IMR-90 (cell line): ENCODE results near the gene MTERF2. TPM values are rescaled to one million over a fixed set of nuclear protein-coding genes. Genes with fewer than 3 reads are reported as not detected.

Experiments used
- ATAC-seq: fragments of 200-7000 bp; cut with Tn5 transposase; 2 replicates; pipeline ENCODE4 v1.9.1; 2020; ENCODE audit warnings: low read depth, mild to moderate bottlenecking, moderate library complexity
- BruUV-seq: library from RNA; stranded (reverse); fragments of 400-500 nt; replicated peaks from 2 replicates; lab custom pipeline; 2021; lab: Mats Ljungman, UMichigan
- CTCF ChIA-PET: fragments of 300-600 bp; formaldehyde crosslinking; extraction: SDS; loops from one replicate; lab custom pipeline; 2021; ENCODE audit warnings: antibody characterized with exemption; lab: Yijun Ruan, JAX
- POLR2A ChIA-PET: fragments of 300-600 bp; sonication (Branson Sonifier 250); formaldehyde crosslinking; loops from one replicate; lab custom pipeline; 2022; ENCODE audit warnings: antibody characterized with exemption; ENCODE audit not compliant: unreplicated experiment; lab: Charles Lee
- DNase-seq: peaks from one replicate; pipeline ENCODE4 v3.0.0; 2013
- H2AFZ ChIP-seq: replicated peaks from 2 replicates; pipeline ENCODE3; 2013; ENCODE audit warnings: low read length, mild to moderate bottlenecking; ENCODE audit not compliant: poor library complexity
- H2AK5ac ChIP-seq: 2 replicates; pipeline ENCODE4 v1.6.1; 2013; ENCODE audit warnings: low read depth, low read length, inconsistent platforms
- H2AK9ac ChIP-seq: replicated peaks from 2 replicates; pipeline ENCODE3; 2013; ENCODE audit warnings: mild to moderate bottlenecking, low read depth, low read length, moderate library complexity; ENCODE audit not compliant: poor library complexity
- H2BK120ac ChIP-seq: 2 replicates; pipeline ENCODE4 v1.6.1; 2013; ENCODE audit warnings: low read depth, low read length, inconsistent platforms
- H2BK15ac ChIP-seq: 3 replicates; pipeline ENCODE4 v1.6.1; 2013; ENCODE audit warnings: low read depth, low read length, inconsistent platforms
- H2BK20ac ChIP-seq: 2 replicates; pipeline ENCODE4 v1.6.1; 2013; ENCODE audit warnings: low read depth, mild to moderate bottlenecking, inconsistent platforms, low read length, moderate library complexity
- H2BK5ac ChIP-seq: 2 replicates; pipeline ENCODE4 v1.6.1; 2013; ENCODE audit warnings: mild to moderate bottlenecking, low read depth, low read length, inconsistent platforms; ENCODE audit not compliant: poor library complexity, severe bottlenecking
- H3K14ac ChIP-seq: replicated peaks from 2 replicates; pipeline ENCODE4 v1.6.1; 2013; ENCODE audit warnings: low read depth, low read length, inconsistent platforms
- H3K18ac ChIP-seq: 2 replicates; pipeline ENCODE4 v1.6.1; 2013; ENCODE audit warnings: low read depth, low read length, control low read depth
- H3K23ac ChIP-seq: 2 replicates; pipeline ENCODE4 v1.6.1; 2013; ENCODE audit warnings: low read depth, low read length, inconsistent platforms
- H3K27ac ChIP-seq: 2 replicates; pipeline ENCODE4 v1.5.1; 2013; ENCODE audit warnings: mild to moderate bottlenecking, control low read depth, low read length; ENCODE audit not compliant: insufficient read depth
- H3K27me3 ChIP-seq: 2 replicates; pipeline ENCODE4 v1.6.1; 2013; ENCODE audit warnings: low read length; ENCODE audit not compliant: control insufficient read depth, insufficient read depth
- H3K36me3 ChIP-seq: 2 replicates; pipeline ENCODE4 v1.6.1; 2013; ENCODE audit warnings: low read length, mixed read lengths; ENCODE audit not compliant: control insufficient read depth, insufficient read depth
- H3K4ac ChIP-seq: 2 replicates; pipeline ENCODE4 v1.6.1; 2013; ENCODE audit warnings: low read depth, low read length, inconsistent platforms
- H3K4me1 ChIP-seq: 2 replicates; pipeline ENCODE4 v1.6.1; 2013; ENCODE audit warnings: low read length, mixed read lengths; ENCODE audit not compliant: control insufficient read depth, insufficient read depth
- H3K4me2 ChIP-seq: 2 replicates; pipeline ENCODE4 v1.6.1; 2013; ENCODE audit warnings: low read depth, mild to moderate bottlenecking, control low read depth, low read length, moderate library complexity
- H3K4me3 ChIP-seq: 2 replicates; pipeline ENCODE4 v1.5.1; 2013; ENCODE audit warnings: low read depth, mild to moderate bottlenecking, control low read depth, low read length, moderate library complexity; ENCODE audit not compliant: insufficient read depth
- H3K56ac ChIP-seq: 2 replicates; pipeline ENCODE4 v1.6.1; 2013; ENCODE audit warnings: low read length, inconsistent platforms; ENCODE audit not compliant: insufficient read depth; ENCODE audit errors: extremely low read depth
- H3K79me1 ChIP-seq, 2 experiments: 2 replicates each; pipeline ENCODE4 v1.6.1; 2013; ENCODE audit warnings: low read length in 2 of 2, inconsistent platforms in 1 of 2, low read depth in 1 of 2
- H3K9ac ChIP-seq: 2 replicates; pipeline ENCODE4 v1.6.1; 2013; ENCODE audit warnings: low read depth, low read length, control low read depth
- H3K9me1 ChIP-seq: 2 replicates; pipeline ENCODE4 v1.6.1; 2013; ENCODE audit warnings: low read length, inconsistent platforms; ENCODE audit not compliant: insufficient read depth
- H3K9me3 ChIP-seq: 2 replicates; pipeline ENCODE4 v1.6.1; 2013; ENCODE audit warnings: low read length; ENCODE audit not compliant: control insufficient read depth, insufficient read depth
- H4K20me1 ChIP-seq: 2 replicates; pipeline ENCODE4 v1.6.1; 2013; ENCODE audit warnings: low read length, inconsistent platforms; ENCODE audit not compliant: insufficient read depth
- H4K5ac ChIP-seq: 2 replicates; pipeline ENCODE4 v1.6.1; 2013; ENCODE audit warnings: mild to moderate bottlenecking, low read depth, low read length, control low read depth
- H4K8ac ChIP-seq, 2 experiments: 2 replicates each; pipeline ENCODE4 v1.6.1; 2013; ENCODE audit warnings: low read depth in 2 of 2, low read length in 2 of 2, control low read depth in 1 of 2, inconsistent platforms in 1 of 2
- H4K91ac ChIP-seq: 2 replicates; pipeline ENCODE4 v1.6.1; 2013; ENCODE audit warnings: low read depth, low read length, inconsistent platforms; ENCODE audit not compliant: insufficient read depth
- BHLHE40 ChIP-seq: fragments of 150-350 bp; IDR thresholded peaks from 2 replicates; pipeline ENCODE4 v1.6.1; 2016; ENCODE audit warnings: mild to moderate bottlenecking, low read depth, low read length
- CEBPB ChIP-seq: IDR thresholded peaks from 2 replicates; pipeline ENCODE4 v1.6.1; 2012; ENCODE audit warnings: low read depth, low read length, improper control_type of control experiment
- FOS ChIP-seq: fragments of 150-350 bp; IDR thresholded peaks from 2 replicates; pipeline ENCODE4 v1.6.1; 2016; ENCODE audit warnings: low read depth, low read length
- MAFK ChIP-seq: IDR thresholded peaks from 2 replicates; pipeline ENCODE4 v1.6.1; 2012; ENCODE audit warnings: low read depth, low read length, improper control_type of control experiment
- MAZ ChIP-seq: IDR thresholded peaks from 2 replicates; pipeline ENCODE4 v1.6.1; 2012; ENCODE audit warnings: low read depth, mild to moderate bottlenecking, low read length, improper control_type of control experiment, moderate library complexity, borderline replicate concordance
- NFE2L2 ChIP-seq: fragments of 150-350 bp; IDR thresholded peaks from 2 replicates; pipeline ENCODE4 v1.6.1; 2016; ENCODE audit warnings: low read depth, mild to moderate bottlenecking, low read length
- POLR2A ChIP-seq: IDR thresholded peaks from 2 replicates; pipeline ENCODE4 v1.6.1; 2012; ENCODE audit warnings: mild to moderate bottlenecking, low read depth, low read length
- RAD21 ChIP-seq: IDR thresholded peaks from 2 replicates; pipeline ENCODE4 v1.6.1; 2012; ENCODE audit warnings: low read length, improper control_type of control experiment
- RCOR1 ChIP-seq: IDR thresholded peaks from 2 replicates; pipeline ENCODE4 v1.6.1; 2012; ENCODE audit warnings: mild to moderate bottlenecking, low read length, improper control_type of control experiment; ENCODE audit not compliant: insufficient replicate concordance
- RFX5 ChIP-seq: IDR thresholded peaks from 2 replicates; pipeline ENCODE4 v1.8.0; 2012; ENCODE audit warnings: low read depth, mild to moderate bottlenecking, low read length, moderate library complexity
- SMC3 ChIP-seq: fragments of 150-350 bp; IDR thresholded peaks from 2 replicates; pipeline ENCODE4 v1.6.1; 2016; ENCODE audit warnings: low read depth, mild to moderate bottlenecking, antibody characterized with exemption, low read length, moderate library complexity
- USF2 ChIP-seq: fragments of 150-350 bp; IDR thresholded peaks from 2 replicates; pipeline ENCODE4 v1.6.1; 2017; ENCODE audit warnings: mild to moderate bottlenecking, antibody characterized with exemption, low read length, low read depth
- WGBS, 2 experiments: methylation state at CpG; one replicate each; pipeline versions ENCODE4 v1.1.5 to v1.1.7; 2013; ENCODE audit warnings: missing lambda C conversion rate in 2 of 2; ENCODE audit not compliant: insufficient read length in 1 of 2; ENCODE audit errors: extremely low coverage in 2 of 2; 5-methylcytosine and 5-hydroxymethylcytosine counted together
- dilution Hi-C: fragments of 300-500 bp; cut with HindIII; formaldehyde crosslinking; loops from one replicate; pipeline ENCODE4 v1.14.3; 2018; ENCODE audit warnings: low sequenced_read_pairs; ENCODE audit not compliant: unreplicated experiment
- in situ Hi-C: fragments of 300-500 bp; cut with MboI; formaldehyde crosslinking; loops from 3 replicates; pipeline ENCODE4 v1.14.3; 2019; ENCODE audit warnings: low sequenced_read_pairs, inconsistent platforms, mixed read lengths
- intact Hi-C: fragments of 100-400 bp; cut with micrococcal nuclease; formaldehyde crosslinking; loops from 2 replicates; pipeline ENCODE4 v1.10.0; 2022
- polyA plus RNA-seq, 3 experiments: library from polyadenylated mRNA; depleted of rRNA; stranded (reverse); fragments of >200 nt; gene quantifications; 2 replicates each; pipeline ENCODE4 v1.2.3, GENCODE V29; 2012; ENCODE audit warnings: low replicate concordance in 1 of 3
- total RNA-seq: library from RNA; depleted of rRNA; stranded (reverse); fragments of >200 nt; gene quantifications from 2 replicates; pipeline ENCODE4 v1.2.3, GENCODE V29; 2012
- TF ChIP-seq, protein P1 (sequence below): fragments of 150-350 bp; IDR thresholded peaks from 2 replicates; pipeline ENCODE4 v1.6.1; 2016; ENCODE audit warnings: low read depth, mild to moderate bottlenecking, low read length, moderate library complexity, borderline replicate concordance

Gene MTERF2
- total and polyA plus RNA-seq, 2 of the 4 experiments (the other 2 are of a cell fraction): 3.0 to 3.8 TPM

GRCh38 chr12:106950591-106950990, 36.4 kb downstream of the MTERF2 start:
- ATAC-seq: no peak
- CTCF ChIA-PET: no interaction called here
- in situ Hi-C loops (no loop called here), dilution Hi-C loops (no loop called here), intact Hi-C loops (no loop called here)
- Histone ChIP-seq H2AFZ (no peak overlapping the region), H4K8ac (no peak overlapping the region), H3K27ac (no peak overlapping the region), H4K5ac (no peak overlapping the region), H3K23ac (no peak overlapping the region), H3K4ac (no peak overlapping the region), H3K4me3 (no peak overlapping the region), H3K9ac (no peak overlapping the region), H3K18ac (no peak overlapping the region), H3K79me1 (peaks cover 8 to 12% of the 10 kb centered on the region in 2 experiments), H2BK15ac (no peak overlapping the region), H3K36me3 (no peaks in the 10 kb centered on the region), H3K4me2 (no peak overlapping the region), H2BK20ac (no peak overlapping the region), H3K56ac (no peak overlapping the region), H4K91ac (no peak overlapping the region), H3K14ac (no peak overlapping the region), H2BK120ac (no peak overlapping the region), H2BK5ac (no peak overlapping the region), H2AK9ac (no peak overlapping the region), H3K27me3 (no peaks in the 10 kb centered on the region), H3K4me1 (peaks cover 2% of the 10 kb centered on the region; the same call in 1 of the 2 replicates), H2AK5ac (no peak overlapping the region), H4K20me1 (no peaks in the 10 kb centered on the region), H3K9me1 (no peaks in the 10 kb centered on the region), H3K9me3 (no peaks in the 10 kb centered on the region; the same call in 1 of the 2 replicates)
- DNase-seq: no peak
- BruUV-seq: no TSS peak
- POLR2A ChIA-PET: no interaction called here
- no peak for TF ChIP-seq RFX5
- TF ChIP-seq POLR2A: no peak
- no peak for TF ChIP-seq SMC3
- TF ChIP-seq RAD21: no peak
- TF ChIP-seq BHLHE40: no peak
- TF ChIP-seq MAFK: no peak
- TF ChIP-seq CEBPB: no peak
- no peak for TF ChIP-seq FOS
- TF ChIP-seq USF2: no peak
- no peak for TF ChIP-seq MAZ
- no peak for TF ChIP-seq RCOR1
- TF ChIP-seq, protein P1, sequence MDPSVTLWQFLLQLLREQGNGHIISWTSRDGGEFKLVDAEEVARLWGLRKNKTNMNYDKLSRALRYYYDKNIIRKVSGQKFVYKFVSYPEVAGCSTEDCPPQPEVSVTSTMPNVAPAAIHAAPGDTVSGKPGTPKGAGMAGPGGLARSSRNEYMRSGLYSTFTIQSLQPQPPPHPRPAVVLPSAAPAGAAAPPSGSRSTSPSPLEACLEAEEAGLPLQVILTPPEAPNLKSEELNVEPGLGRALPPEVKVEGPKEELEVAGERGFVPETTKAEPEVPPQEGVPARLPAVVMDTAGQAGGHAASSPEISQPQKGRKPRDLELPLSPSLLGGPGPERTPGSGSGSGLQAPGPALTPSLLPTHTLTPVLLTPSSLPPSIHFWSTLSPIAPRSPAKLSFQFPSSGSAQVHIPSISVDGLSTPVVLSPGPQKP: no peak
- no peak for TF ChIP-seq NFE2L2
- WGBS, 2 experiments: no CpG with 5 or more reads among the region's 5 CpGs
